GM23248 (cell line): ENCODE results near the gene CSNK1A1. TPM values are rescaled to one million over a fixed set of nuclear protein-coding genes. Genes with fewer than 3 reads are reported as not detected.
"Not testable (repeated sequence)": the region's sequence is repeated elsewhere in the genome, so short reads cannot be mapped to it uniquely, and the experiment has no call there.

Experiments used
- DNase-seq: peaks from one replicate; pipeline ENCODE4 v3.0.0-alpha.2; 2015
- H2AFZ ChIP-seq: fragments of 200-600 bp; sonication (generic); 2 replicates; pipeline ENCODE4 v1.6.1; 2016; ENCODE audit warnings: antibody characterized with exemption
- H3F3A ChIP-seq: fragments of 200-600 bp; sonication (generic); 2 replicates; pipeline ENCODE4 v1.6.1; 2016; ENCODE audit warnings: mild to moderate bottlenecking, antibody characterized with exemption, mixed run types; ENCODE audit not compliant: insufficient read depth
- H3K27ac ChIP-seq: fragments of 200-600 bp; sonication (generic); 2 replicates; pipeline ENCODE4 v1.5.1; 2016; ENCODE audit warnings: mild to moderate bottlenecking
- H3K27me3 ChIP-seq: fragments of 200-600 bp; sonication (generic); replicated peaks from 2 replicates; pipeline ENCODE4 v1.6.1; 2016; ENCODE audit warnings: mild to moderate bottlenecking; ENCODE audit not compliant: insufficient read depth
- H3K36me3 ChIP-seq: fragments of 200-600 bp; sonication (generic); 2 replicates; pipeline ENCODE4 v1.6.1; 2016; ENCODE audit warnings: low read depth, mild to moderate bottlenecking
- H3K4me1 ChIP-seq: fragments of 200-600 bp; sonication (generic); 2 replicates; pipeline ENCODE4 v1.6.1; 2016; ENCODE audit warnings: mild to moderate bottlenecking; ENCODE audit not compliant: insufficient read depth
- H3K4me2 ChIP-seq: fragments of 200-600 bp; sonication (generic); one replicate; pipeline ENCODE4 v1.6.1; 2016; ENCODE audit warnings: mild to moderate bottlenecking; ENCODE audit not compliant: unreplicated experiment
- H3K4me3 ChIP-seq: fragments of 200-600 bp; sonication (generic); 2 replicates; pipeline ENCODE4 v1.5.1; 2016; ENCODE audit warnings: mild to moderate bottlenecking
- H3K79me2 ChIP-seq: fragments of 200-600 bp; sonication (generic); 2 replicates; pipeline ENCODE4 v1.6.1; 2016; ENCODE audit warnings: mild to moderate bottlenecking; ENCODE audit not compliant: insufficient read depth
- H3K9ac ChIP-seq: fragments of 200-600 bp; sonication (generic); 2 replicates; pipeline ENCODE4 v1.6.1; 2016; ENCODE audit warnings: mild to moderate bottlenecking
- H3K9me2 ChIP-seq: fragments of 200-600 bp; sonication (generic); 2 replicates; pipeline ENCODE4 v1.6.1; 2016; ENCODE audit warnings: mixed run types, mild to moderate bottlenecking, moderate library complexity; ENCODE audit not compliant: insufficient read depth
- H3K9me3 ChIP-seq: fragments of 200-600 bp; sonication (generic); one replicate; pipeline ENCODE4 v1.6.1; 2017; ENCODE audit warnings: low read depth
- H4K20me1 ChIP-seq: fragments of 200-600 bp; sonication (generic); 2 replicates; pipeline ENCODE4 v1.6.0; 2016; ENCODE audit not compliant: insufficient read depth
- EZH2 ChIP-seq: fragments of 200-600 bp; sonication (generic); IDR thresholded peaks from 2 replicates; pipeline ENCODE4 v1.6.1; 2018; ENCODE audit warnings: antibody characterized with exemption, mild to moderate bottlenecking; ENCODE audit not compliant: insufficient read depth, poor library complexity, severe bottlenecking
- EZH2phosphoT487 ChIP-seq: fragments of 200-600 bp; sonication (generic); IDR thresholded peaks from 2 replicates; pipeline ENCODE4 v1.6.1; 2018; ENCODE audit warnings: antibody characterized with exemption, moderate library complexity, mild to moderate bottlenecking, low read depth; ENCODE audit not compliant: insufficient read depth
- WGBS, 2 experiments: methylation state at CpG; one replicate each; pipeline ENCODE4 v1.1.6; 2015 to 2017; ENCODE audit warnings: low lambda C conversion rate in 2 of 2, low coverage in 1 of 2; ENCODE audit errors: missing lambda C conversion rate in 2 of 2; 5-methylcytosine and 5-hydroxymethylcytosine counted together
- in situ Hi-C: fragments of 300-500 bp; cut with MboI; formaldehyde crosslinking; loops from 2 replicates; pipeline ENCODE4 v1.15.0; 2020
- polyA plus RNA-seq: library from polyadenylated mRNA; unstranded; fragments of >200 nt; fragmentation: Nextera tagmentation; extraction: Ambion mirVana; gene quantifications from 2 replicates; pipeline ENCODE4 v1.2.1, GENCODE V29; 2016
- total RNA-seq: library from RNA; depleted of rRNA; stranded (reverse); fragments of >200 nt; shearing (Covaris generic); gene quantifications from 2 replicates; pipeline ENCODE4 v1.2.3, GENCODE V29; 2014

CSNK1A1 gene
- total and polyA plus RNA-seq, 2 experiments from 2014 or later, result 228 to 415 TPM

GRCh38 chr5:149541893-149542292 lies 9.3 kb downstream of the CSNK1A1 start:
- in situ Hi-C loops, result no loop called here

GRCh38 chr5:149540089-149540488 lies 11.2 kb downstream of the CSNK1A1 start:
- no peaks in the 10 kb centered on the region for H3K9me2 ChIP-seq
- peaks cover 38% of the 10 kb centered on the region for H3K36me3 ChIP-seq
- 66 to 70% methylated on average over 3 of the region's 3 CpGs for WGBS, 2 experiments
- in situ Hi-C loops, result no loop called here
- no peaks in the 10 kb centered on the region for H3K27me3 ChIP-seq
- H3K9ac ChIP-seq, result peak overlapping the region; percentile 9; the same call in 1 of the 2 replicates
- H3F3A ChIP-seq, result peaks cover 59% of the 10 kb centered on the region
- H3K79me2 ChIP-seq, result peaks cover 98% of the 10 kb centered on the region
- H3K4me2 ChIP-seq, result peak overlapping the region; percentile 21
- TF ChIP-seq EZH2phosphoT487, result no peak
- no peak for TF ChIP-seq EZH2
- peaks cover 44% of the 10 kb centered on the region for H4K20me1 ChIP-seq
- peaks cover 28% of the 10 kb centered on the region for H3K4me1 ChIP-seq
- peak overlapping the region; percentile 24; the same call in 1 of the 2 replicates for H3K4me3 ChIP-seq
- no peaks in the 10 kb centered on the region for H3K9me3 ChIP-seq
- no peak overlapping the region for H2AFZ ChIP-seq
- DNase-seq, result peak; percentile 40
- H3K27ac ChIP-seq, result peak overlapping the region; percentile 13

More at GRCh38 chr5:149541893-149542292, 9.3 kb downstream of the CSNK1A1 start:
- no peak for DNase-seq
- Histone ChIP-seq H2AFZ (no peak overlapping the region), H3K4me3 (no peak overlapping the region), H3K4me2 (no peak overlapping the region), H3K36me3 (peaks cover 40% of the 10 kb centered on the region), H3K9ac (no peak overlapping the region), H3K27ac (0 out of 2 replicates have a peak overlapping the region, but pooled peaks have one; percentile 12), H3K9me2 (no peaks in the 10 kb centered on the region), H3K79me2 (peaks cover 98% of the 10 kb centered on the region), H3K4me1 (peaks cover 18% of the 10 kb centered on the region), H3K9me3 (no peaks in the 10 kb centered on the region), H3F3A (peaks cover 50% of the 10 kb centered on the region), H3K27me3 (no peaks in the 10 kb centered on the region), H4K20me1 (peaks cover 30% of the 10 kb centered on the region)
- 74 to 79% methylated on average over 6 of the region's 6 CpGs for WGBS, 2 experiments
- TF ChIP-seq EZH2 (no peak), EZH2phosphoT487 (no peak)

GRCh38 chr5:149537374-149537975 lies 13.8 kb downstream of the CSNK1A1 start:
- DNase-seq, result no peak
- no peak overlapping the region for H3K4me3 ChIP-seq
- peaks cover 53% of the 10 kb centered on the region for H4K20me1 ChIP-seq
- in situ Hi-C loops, result no loop called here
- H3K36me3 ChIP-seq, result peaks cover 35% of the 10 kb centered on the region
- H3K9ac ChIP-seq, result no peak overlapping the region
- peaks cover 99% of the 10 kb centered on the region for H3K79me2 ChIP-seq
- H3K4me1 ChIP-seq, result peaks cover 29% of the 10 kb centered on the region
- WGBS, 2 experiments, result 27 to 33% methylated on average over 1 of the region's 1 CpG
- no peaks in the 10 kb centered on the region for H3K27me3 ChIP-seq
- H3K9me3 ChIP-seq, result no peaks in the 10 kb centered on the region
- no peak for TF ChIP-seq EZH2phosphoT487
- TF ChIP-seq EZH2, result no peak
- H3K4me2 ChIP-seq, result no peak overlapping the region
- no peaks in the 10 kb centered on the region for H3K9me2 ChIP-seq
- H3K27ac ChIP-seq, result no peak overlapping the region; the same call in 1 of the 2 replicates
- H3F3A ChIP-seq, result peaks cover 62% of the 10 kb centered on the region
- H2AFZ ChIP-seq, result no peak overlapping the region

GRCh38 chr5:149535787-149536186 lies 15.5 kb downstream of the CSNK1A1 start:
- peaks cover 100% of the 10 kb centered on the region for H3K79me2 ChIP-seq
- in situ Hi-C loops, H3K9me3 ChIP-seq, H2AFZ ChIP-seq, H3K27me3 ChIP-seq, H3K4me3 ChIP-seq, DNase-seq, H3K9ac ChIP-seq, H3K4me2 ChIP-seq, H3K9me2 ChIP-seq: not testable (repeated sequence)
- H3K27ac ChIP-seq, result peak overlapping the region; percentile 24
- peaks cover 52% of the 10 kb centered on the region for H4K20me1 ChIP-seq
- peaks cover 28% of the 10 kb centered on the region for H3K4me1 ChIP-seq
- peaks cover 40% of the 10 kb centered on the region for H3K36me3 ChIP-seq
- H3F3A ChIP-seq, result peaks cover 59% of the 10 kb centered on the region
- 73 to 76% methylated on average over 6 of the region's 6 CpGs for WGBS, 2 experiments
